Body of pancreas (tissue), 4 donors: ENCODE data around the gene ZNF235.

ENCODE experiments used
- CTCF ChIP-seq, 7 experiments: fragments of 450-650 bp in 4 of 7; fragments of 200-600 bp in 3 of 7; sonication (generic) in 3 of 7; IDR thresholded peaks; one replicate each; pipeline ENCODE4 v1.5.1; 2016 to 2019; ENCODE audit warnings: antibody characterized with exemption in 7 of 7
- POLR2A ChIP-seq, 3 donors: fragments of 450-650 bp; IDR thresholded peaks; one replicate each; pipeline ENCODE4 v1.6.1; 2016; ENCODE audit warnings: antibody characterized with exemption in 3 of 3, mild to moderate bottlenecking in 2 of 3

- TF ChIP-seq CTCF (IDR thresholded peaks at IDR 0.05) (no peak), POLR2A (IDR thresholded peaks at IDR 0.05) (no peak)
These were observed 26.6 kb downstream of the ZNF235 start for GRCh38 chr19:44278181-44278690.
